B cell (primary cell): Measurements from ENCODE around the gene LUM.

ENCODE experiments used
- EZH2 ChIP-seq: IDR thresholded peaks from 2 replicates; pipeline ENCODE4 v1.6.1; 2012; ENCODE audit warnings: borderline replicate concordance, low read depth, mild to moderate bottlenecking, moderate library complexity, low read length; ENCODE audit not compliant: insufficient read depth, poor library complexity, severe bottlenecking
- TF ChIP-seq, protein P1 (sequence below): fragments of 200-600 bp; IDR thresholded peaks from one replicate; pipeline ENCODE4 v1.8.0; 2022; ENCODE audit warnings: antibody characterized with exemption, mild to moderate bottlenecking

DNA sequence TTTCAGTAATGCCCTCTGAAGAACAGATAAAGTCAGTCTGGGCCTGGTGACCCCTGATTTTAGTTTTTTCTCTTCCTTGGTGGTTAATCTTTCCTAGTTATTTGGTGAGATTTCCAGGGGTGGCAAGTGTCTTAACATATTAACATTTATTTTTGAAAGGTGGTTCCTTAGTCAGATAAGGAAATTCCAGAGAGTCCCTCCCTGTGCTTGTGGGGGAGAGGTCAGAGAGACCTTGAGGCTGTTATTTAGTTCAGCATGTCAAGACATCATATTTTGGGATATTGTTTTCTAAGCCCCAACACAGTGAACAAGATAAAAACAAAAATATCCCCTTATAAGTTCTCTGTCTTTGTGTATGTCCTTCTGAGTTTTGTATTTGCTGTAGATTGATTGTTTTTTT lies 9.5 kb upstream of the LUM start:
- TF ChIP-seq, protein P1, sequence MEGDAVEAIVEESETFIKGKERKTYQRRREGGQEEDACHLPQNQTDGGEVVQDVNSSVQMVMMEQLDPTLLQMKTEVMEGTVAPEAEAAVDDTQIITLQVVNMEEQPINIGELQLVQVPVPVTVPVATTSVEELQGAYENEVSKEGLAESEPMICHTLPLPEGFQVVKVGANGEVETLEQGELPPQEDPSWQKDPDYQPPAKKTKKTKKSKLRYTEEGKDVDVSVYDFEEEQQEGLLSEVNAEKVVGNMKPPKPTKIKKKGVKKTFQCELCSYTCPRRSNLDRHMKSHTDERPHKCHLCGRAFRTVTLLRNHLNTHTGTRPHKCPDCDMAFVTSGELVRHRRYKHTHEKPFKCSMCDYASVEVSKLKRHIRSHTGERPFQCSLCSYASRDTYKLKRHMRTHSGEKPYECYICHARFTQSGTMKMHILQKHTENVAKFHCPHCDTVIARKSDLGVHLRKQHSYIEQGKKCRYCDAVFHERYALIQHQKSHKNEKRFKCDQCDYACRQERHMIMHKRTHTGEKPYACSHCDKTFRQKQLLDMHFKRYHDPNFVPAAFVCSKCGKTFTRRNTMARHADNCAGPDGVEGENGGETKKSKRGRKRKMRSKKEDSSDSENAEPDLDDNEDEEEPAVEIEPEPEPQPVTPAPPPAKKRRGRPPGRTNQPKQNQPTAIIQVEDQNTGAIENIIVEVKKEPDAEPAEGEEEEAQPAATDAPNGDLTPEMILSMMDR, result no peak
- TF ChIP-seq EZH2, result no peak
